8988T (cell line): ENCODE measurements around the gene CHD1L.
"Not testable (repeated sequence)": the region's sequence is repeated elsewhere in the genome, so short reads cannot be mapped to it uniquely, and the experiment has no call there.

Source experiments
- DNase-seq: peaks from one replicate; pipeline ENCODE4 v3.0.0; 2011

The CHD1L gene

DNA sequence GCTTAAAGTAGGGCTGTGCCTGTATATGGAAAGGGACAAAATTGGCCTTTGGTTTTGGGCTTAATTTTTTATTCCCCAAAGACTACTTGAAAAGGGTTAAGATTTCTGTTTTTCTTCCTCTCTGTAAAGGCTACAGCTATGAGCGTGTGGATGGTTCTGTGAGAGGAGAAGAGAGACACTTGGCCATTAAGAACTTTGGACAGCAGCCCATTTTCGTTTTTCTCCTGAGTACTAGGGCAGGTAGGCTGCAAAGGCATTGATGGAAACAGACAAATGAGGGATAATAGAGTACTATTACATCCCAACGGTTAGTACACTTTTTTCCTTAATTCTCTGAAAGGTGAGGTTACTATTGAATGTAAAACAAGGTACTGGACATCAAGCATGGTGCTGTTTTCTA lies 29.6 kb downstream of the CHD1L start:
- DNase-seq = no peak

DNA sequence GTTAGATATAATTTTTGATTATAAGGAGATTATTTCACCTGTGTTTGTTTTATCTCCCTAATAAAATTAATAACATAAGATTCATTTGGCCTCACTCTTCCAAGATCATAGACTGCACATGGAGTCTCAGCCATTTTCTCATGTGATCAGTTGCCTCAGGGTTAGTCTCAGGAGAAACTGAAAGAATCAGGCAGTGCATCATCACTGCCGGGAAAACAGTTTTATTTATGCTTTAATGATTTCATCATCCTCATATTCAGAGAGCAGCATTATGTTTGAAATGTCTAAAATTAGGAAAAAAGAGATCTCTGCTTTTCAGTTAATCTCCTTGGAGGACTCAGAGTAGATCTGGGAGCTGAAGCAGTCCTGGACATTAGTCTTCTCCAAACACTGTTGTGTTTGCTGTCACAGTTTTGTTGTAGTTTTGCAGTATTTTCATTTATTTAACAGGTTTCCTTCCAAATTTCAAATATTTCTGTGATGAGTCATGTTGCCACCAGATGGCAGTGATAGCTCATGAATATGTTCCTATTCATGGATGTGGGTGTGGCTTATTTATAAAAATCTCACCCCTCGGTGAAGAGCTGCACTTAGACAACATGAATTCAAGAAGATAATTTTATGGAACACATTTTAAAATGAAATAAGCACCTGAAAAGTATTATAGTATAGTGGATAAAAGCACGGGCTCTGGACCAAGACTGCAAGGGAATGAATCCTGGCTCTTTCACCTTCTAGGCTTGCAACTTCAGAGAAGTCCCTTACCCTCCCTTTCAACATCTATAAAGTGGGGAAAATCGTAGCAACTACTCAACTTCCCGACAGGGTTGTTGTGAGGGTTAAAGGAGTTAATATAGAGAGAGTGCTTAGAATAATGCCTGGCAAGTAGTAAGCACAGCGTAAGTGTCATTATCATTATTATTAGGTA lies 31.2 kb downstream of the CHD1L start:
- no peak for DNase-seq

DNA sequence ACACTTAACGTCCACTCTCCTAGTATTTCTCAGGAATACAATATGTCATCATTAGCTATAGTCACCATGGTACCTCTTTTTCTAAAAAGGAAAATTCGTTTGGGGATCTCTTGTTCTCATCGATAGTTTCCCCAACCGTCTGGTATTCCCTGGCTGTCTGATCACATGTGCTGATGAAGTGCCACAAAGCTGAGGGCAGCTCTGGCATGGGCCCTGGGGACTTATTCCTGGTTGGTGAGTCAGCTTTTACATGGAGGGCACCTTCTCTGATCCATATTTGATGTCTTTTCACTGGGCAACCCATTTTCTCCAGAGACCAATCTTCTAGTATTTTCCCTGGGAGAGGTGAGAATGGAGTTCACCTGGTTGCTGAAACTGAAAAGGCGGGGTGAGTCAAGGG lies 39.5 kb downstream of the CHD1L start:
- no peak for DNase-seq

DNA sequence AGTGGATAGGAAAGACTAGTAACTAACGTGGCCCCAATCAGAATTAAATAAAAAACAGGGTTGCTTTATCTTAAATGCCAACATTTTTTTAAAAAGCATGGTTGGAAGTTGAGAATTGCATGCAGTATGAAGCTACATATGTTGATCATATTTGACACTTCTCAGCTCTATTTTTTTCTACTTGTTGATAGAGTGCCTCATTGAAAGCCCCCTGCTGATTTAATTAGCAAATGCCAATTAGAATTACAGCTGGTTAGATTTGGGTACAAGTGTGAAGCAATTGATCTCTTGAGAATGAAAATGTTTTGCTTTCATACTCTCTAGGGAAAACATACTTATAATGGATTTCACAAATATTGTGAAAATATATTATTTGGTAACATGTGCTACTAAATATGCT lies 40.5 kb downstream of the CHD1L start:
- no peak for DNase-seq

DNA sequence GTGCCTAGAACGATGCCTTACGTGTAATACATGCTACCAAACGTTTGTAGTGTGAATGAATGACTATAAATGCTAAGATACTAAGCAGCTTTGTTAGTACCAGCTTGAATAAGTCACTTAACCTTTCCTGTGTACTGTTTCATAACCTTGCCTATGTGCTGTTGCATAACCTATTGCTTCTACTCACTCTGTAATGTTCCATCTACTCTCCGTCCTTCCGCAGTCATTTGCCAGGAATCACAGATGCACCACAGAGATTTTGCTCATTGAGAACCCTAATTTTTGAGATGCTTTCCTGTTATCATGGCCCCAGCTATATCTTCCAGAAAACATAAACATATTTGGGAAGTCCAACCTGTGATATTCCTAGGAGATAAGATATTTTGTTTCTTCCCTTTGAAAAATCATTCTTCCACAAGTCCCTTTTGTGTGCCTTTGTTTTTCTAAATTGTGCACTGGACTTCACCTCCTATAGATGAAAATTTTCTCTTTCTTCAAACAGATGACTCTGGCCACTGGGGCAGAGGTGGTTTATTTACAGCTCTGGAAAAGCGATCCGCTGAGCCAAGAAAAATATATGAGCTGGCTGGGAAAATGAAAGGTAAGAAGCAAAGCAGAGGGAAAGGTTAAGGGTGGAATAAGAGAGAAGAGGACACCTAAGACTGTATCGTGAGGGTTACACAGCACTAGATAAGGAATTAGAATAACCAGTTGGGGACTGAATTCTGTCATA lies 44.8 kb downstream of the CHD1L start:
- no peak for DNase-seq

GRCh38 chr1:147292012-147292411 lies 49.5 kb downstream of the CHD1L start:
- no peak for DNase-seq

- no peak for DNase-seq
Measured at GRCh38 chr1:147292631-147293251, 50.3 kb downstream of the CHD1L start.

DNA sequence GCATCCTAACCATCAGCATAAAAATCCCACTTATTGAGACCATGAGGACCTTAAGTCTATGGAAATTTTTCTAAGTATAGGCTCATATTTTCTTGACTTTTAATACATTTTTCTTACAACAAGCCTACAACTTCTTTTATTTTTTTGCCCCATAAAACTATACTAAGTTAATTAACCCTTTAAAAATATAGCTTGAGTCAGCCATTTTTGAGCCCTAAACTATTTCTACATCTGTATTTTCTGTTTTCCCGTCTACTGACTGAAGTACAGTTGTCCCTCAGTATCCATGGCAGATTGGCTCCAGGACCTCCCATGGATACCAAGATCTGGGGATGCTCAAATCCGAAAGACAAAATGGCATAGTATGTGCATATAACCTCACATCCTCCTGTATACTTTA lies 55.0 kb downstream of the CHD1L start:
- no peak for DNase-seq

- not testable (repeated sequence) for DNase-seq
Measured at GRCh38 chr1:147305803-147306202, 63.3 kb downstream of the CHD1L start.

GRCh38 chr1:147316968-147317367 lies 74.5 kb downstream of the CHD1L start:
- DNase-seq = no peak

DNA sequence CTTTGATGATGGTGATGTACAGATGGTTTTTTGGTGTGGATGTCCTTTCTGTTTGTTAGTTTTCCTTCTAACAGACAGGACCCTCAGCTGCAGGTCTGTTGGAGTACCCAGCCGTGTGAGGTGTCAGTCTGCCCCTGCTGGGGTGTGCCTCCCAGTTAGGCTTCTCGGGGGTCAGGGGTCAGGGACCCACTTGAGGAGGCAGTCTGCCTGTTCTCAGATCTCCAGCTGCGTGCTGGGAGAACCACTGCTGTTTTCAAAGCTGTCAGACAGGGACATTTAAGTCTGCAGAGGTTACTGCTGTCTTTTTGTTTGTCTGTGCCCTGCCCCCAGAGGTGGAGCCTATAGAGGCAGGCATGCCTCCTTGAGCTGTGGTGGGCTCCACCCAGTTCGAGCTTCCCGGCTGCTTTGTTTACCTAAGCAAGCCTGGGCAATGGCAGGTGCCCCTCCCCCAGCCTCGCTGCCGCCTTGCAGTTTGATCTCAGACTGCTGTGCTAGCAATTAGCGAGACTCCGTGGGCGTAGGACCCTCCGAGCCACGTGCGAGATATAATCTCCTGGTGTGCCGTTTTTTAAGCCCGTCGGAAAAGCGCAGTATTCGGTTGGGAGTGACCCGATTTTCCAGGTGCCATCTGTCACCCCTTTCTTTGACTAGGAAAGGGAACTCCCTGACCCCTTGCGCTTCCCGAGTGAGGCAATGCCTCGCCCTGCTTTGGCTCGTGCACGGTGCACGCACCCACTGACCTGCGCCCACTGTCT lies 84.6 kb downstream of the CHD1L start:
- DNase-seq = not testable (repeated sequence)

DNA sequence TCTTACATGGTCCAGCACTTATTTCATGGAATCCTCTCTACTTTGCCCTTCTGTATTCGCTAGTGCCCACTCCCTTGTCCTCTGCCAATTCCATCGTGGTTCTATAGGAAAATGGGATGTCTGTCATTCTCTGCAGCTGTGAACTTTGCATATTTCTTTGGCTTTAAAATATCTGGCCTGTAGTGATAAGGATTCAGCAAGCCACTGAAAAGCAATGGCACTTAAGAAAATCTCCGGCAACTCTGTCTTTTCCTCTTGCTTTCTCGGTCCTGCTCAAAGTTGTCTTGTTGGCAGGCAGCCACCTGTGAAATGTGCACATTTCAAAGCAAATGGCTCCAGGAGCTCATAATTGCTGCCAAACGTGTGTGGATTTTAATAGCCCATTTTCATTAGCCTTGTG lies 91.8 kb downstream of the CHD1L start:
- DNase-seq = no peak

GRCh38 chr1:147336291-147336690 lies 93.8 kb downstream of the CHD1L start:
- DNase-seq = no peak

GRCh38 chr1:147337040-147337630 lies 94.7 kb downstream of the CHD1L start:
- DNase-seq = no peak

GRCh38 chr1:147338571-147338970 lies 96.1 kb downstream of the CHD1L start:
- DNase-seq = no peak

DNA sequence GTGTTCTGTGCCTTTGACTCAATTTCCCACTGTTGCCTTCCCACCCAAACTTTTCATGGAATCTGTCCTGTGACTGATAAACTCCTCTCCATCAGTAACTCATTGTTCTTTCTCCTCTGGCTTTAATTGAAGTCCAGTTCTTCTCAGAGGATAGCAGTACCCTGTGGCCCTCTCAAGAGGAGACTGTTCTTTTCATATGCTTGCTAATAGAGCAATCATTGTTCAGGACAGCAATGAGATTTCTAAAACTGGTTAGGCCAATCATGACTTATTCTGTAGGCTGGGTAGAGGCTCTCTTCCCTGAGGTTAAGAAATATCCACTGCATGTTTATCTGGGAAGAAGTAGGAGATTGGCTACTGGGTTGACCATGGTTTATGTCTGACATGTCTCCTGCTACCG lies 98.8 kb downstream of the CHD1L start:
- no peak for DNase-seq
